Endothelial cell of umbilical vein (primary cell): Measurements from ENCODE around the gene UBA6. TPM values are rescaled to one million over a fixed set of nuclear protein-coding genes. Genes with fewer than 3 reads are reported as not detected.

Experiments
- BruUV-seq: library from RNA; stranded (reverse); fragments of 400-500 nt; replicated peaks from 2 replicates; lab custom pipeline; 2021; lab: Mats Ljungman, UMichigan
- CTCF ChIA-PET: fragments of 300-600, 350-600 bp; sonication (Branson Sonifier 250); formaldehyde crosslinking; loops from one replicate; lab custom pipeline; 2021; ENCODE audit warnings: antibody characterized with exemption, inconsistent platforms; lab: Charles Lee
- POLR2A ChIA-PET: fragments of 300-600, 350-600 bp; sonication (Branson Sonifier 250); formaldehyde crosslinking; loops from one replicate; lab custom pipeline; 2021; ENCODE audit warnings: antibody characterized with exemption, inconsistent platforms; lab: Charles Lee
- DNase-seq: peaks from one replicate; pipeline ENCODE4 v3.0.0-alpha.2; 2011; ENCODE audit warnings: low read depth, low spot score
- FAIRE-seq: peaks from 2 replicates; lab custom pipeline; 2011; peaks lifted over from hg19 to GRCh38; lab: Jason Lieb, UNC
- H2AFZ ChIP-seq: 2 replicates; pipeline ENCODE4 v1.6.0; 2012; ENCODE audit warnings: low read depth, low read length, control low read depth, inconsistent platforms
- H3K27ac ChIP-seq: 2 replicates; pipeline ENCODE4 v1.5.1; 2011; ENCODE audit warnings: low read depth, mild to moderate bottlenecking, control low read depth, low read length, moderate library complexity; ENCODE audit not compliant: insufficient read depth
- H3K27me3 ChIP-seq, 2 experiments: 2 replicates each; pipeline versions ENCODE4 v1.6.0 to v1.6.1; 2011; ENCODE audit warnings: low read length in 2 of 2, mixed read lengths in 1 of 2; ENCODE audit not compliant: control insufficient read depth in 2 of 2, insufficient read depth in 2 of 2
- H3K36me3 ChIP-seq, 2 experiments: 2 replicates in 1 of 2; 3 replicates in 1 of 2; pipeline ENCODE4 v1.5.1; 2011; ENCODE audit warnings: low read length in 2 of 2, mild to moderate bottlenecking in 1 of 2, moderate library complexity in 1 of 2; ENCODE audit not compliant: control insufficient read depth in 2 of 2, insufficient read depth in 2 of 2; ENCODE audit errors: extremely low read depth in 1 of 2
- H3K4me1 ChIP-seq: 3 replicates; pipeline ENCODE4 v1.5.1; 2011; ENCODE audit warnings: mild to moderate bottlenecking, low read length; ENCODE audit not compliant: control insufficient read depth, insufficient read depth; ENCODE audit errors: extremely low read depth
- H3K4me2 ChIP-seq: 2 replicates; pipeline ENCODE4 v1.6.1; 2011; ENCODE audit warnings: low read length, control low read depth, mixed read lengths; ENCODE audit not compliant: insufficient read depth
- H3K4me3 ChIP-seq, 3 experiments: fragments of 200-600 bp in 1 of 3; sonication (generic), shearing (Covaris generic) in 1 of 3; replicated peaks in 1 of 3; 2 replicates each; pipeline ENCODE4 v1.5.1; 2011 to 2016; ENCODE audit warnings: control low read depth in 3 of 3, low read length in 3 of 3, mild to moderate bottlenecking in 2 of 3, inconsistent platforms in 1 of 3, low read depth in 1 of 3, moderate library complexity in 1 of 3; ENCODE audit not compliant: insufficient read depth in 1 of 3
- H3K79me2 ChIP-seq: 2 replicates; pipeline ENCODE4 v1.6.0; 2012; ENCODE audit warnings: low read length, inconsistent platforms; ENCODE audit not compliant: control insufficient read depth, insufficient read depth
- H3K9ac ChIP-seq: replicated peaks from 2 replicates; pipeline ENCODE3; 2011; ENCODE audit warnings: low read length, control low read depth; ENCODE audit not compliant: insufficient read depth; ENCODE audit errors: extremely low read depth
- H3K9me1 ChIP-seq: replicated peaks from 3 replicates; pipeline ENCODE4 v1.6.0; 2011; ENCODE audit warnings: mild to moderate bottlenecking, low read length; ENCODE audit not compliant: control insufficient read depth, insufficient read depth; ENCODE audit errors: extremely low read depth
- H3K9me3 ChIP-seq: replicated peaks from 2 replicates; pipeline ENCODE4 v1.5.1; 2012; ENCODE audit warnings: low read length, inconsistent platforms; ENCODE audit not compliant: control insufficient read depth, insufficient read depth
- H4K20me1 ChIP-seq: replicated peaks from 2 replicates; pipeline ENCODE3; 2011; ENCODE audit warnings: mild to moderate bottlenecking, low read length; ENCODE audit not compliant: control insufficient read depth, insufficient read depth; ENCODE audit errors: extremely low read depth
- CTCF ChIP-seq, 2 donors: IDR thresholded peaks; 1 replicate in 1 of 2; 2 replicates in 1 of 2; pipeline ENCODE4 v1.5.1; 2011; ENCODE audit warnings: low read length in 2 of 2, mild to moderate bottlenecking in 2 of 2, moderate library complexity in 2 of 2, control low read depth in 1 of 2, inconsistent platforms in 1 of 2, low read depth in 1 of 2; ENCODE audit not compliant: insufficient read depth in 1 of 2; ENCODE audit errors: extremely low read depth in 1 of 2
- EZH2 ChIP-seq: IDR thresholded peaks from 2 replicates; pipeline ENCODE4 v1.6.1; 2012; ENCODE audit warnings: borderline replicate concordance, low read depth, mild to moderate bottlenecking, moderate library complexity, low read length, inconsistent platforms; ENCODE audit not compliant: severe bottlenecking
- FOS ChIP-seq: IDR thresholded peaks from 2 replicates; pipeline ENCODE4 v1.6.1; 2011; ENCODE audit warnings: mild to moderate bottlenecking, low read length, moderate library complexity, borderline replicate concordance; ENCODE audit not compliant: insufficient read depth
- GATA2 ChIP-seq: IDR thresholded peaks from 2 replicates; pipeline ENCODE4 v1.7.0; 2011; ENCODE audit warnings: low read depth, mild to moderate bottlenecking, moderate library complexity, mixed read lengths, low read length; ENCODE audit not compliant: insufficient read length, insufficient read depth
- JUN ChIP-seq: IDR thresholded peaks from 2 replicates; pipeline ENCODE4 v1.6.1; 2011; ENCODE audit warnings: borderline replicate concordance, low read depth; ENCODE audit not compliant: insufficient read length, insufficient read depth
- MYC ChIP-seq: IDR thresholded peaks from one replicate; pipeline ENCODE4 v1.6.1; 2011; ENCODE audit warnings: mild to moderate bottlenecking, low read depth, low read length
- POLR2A ChIP-seq: IDR thresholded peaks from 2 replicates; pipeline ENCODE4 v1.6.1; 2012; ENCODE audit warnings: low read depth, mild to moderate bottlenecking, control low read depth, low read length
- POLR2AphosphoS5 ChIP-seq: IDR thresholded peaks from 2 replicates; pipeline ENCODE4 v1.6.1; 2012; ENCODE audit warnings: low read depth, mild to moderate bottlenecking, control low read depth, low read length, moderate library complexity; ENCODE audit not compliant: insufficient read depth
- dilution Hi-C: fragments of 300-500 bp; cut with MboI; formaldehyde crosslinking; loops from one replicate; pipeline ENCODE4 v1.15.0; 2019; ENCODE audit warnings: low sequenced_read_pairs; ENCODE audit not compliant: extremely low pct_ligation_motif_present
- intact Hi-C: fragments of 100-400 bp; cut with micrococcal nuclease; formaldehyde crosslinking; loops from one replicate; pipeline ENCODE4 v1.10.0; 2022
- polyA plus RNA-seq, 4 experiments: library from polyadenylated mRNA; depleted of rRNA in 3 of 4; stranded (reverse) in 3 of 4; unstranded in 1 of 4; fragments of >200 nt; gene quantifications; 2 replicates each; pipeline versions ENCODE4 v1.2.1 to v1.2.3, GENCODE V29; 2011 to 2012; ENCODE audit warnings: missing spikeins in 1 of 4
- total RNA-seq: library from RNA; stranded (reverse); gene quantifications from 2 replicates; pipeline ENCODE4 v1.2.3, GENCODE V29; 2021
- TF ChIP-seq, protein P1 (sequence below): IDR thresholded peaks from 2 replicates; pipeline ENCODE4 v1.6.1; 2011; ENCODE audit not compliant: insufficient read depth, insufficient read length

UBA6 gene
- total and polyA plus RNA-seq, 2 donors (not counting 3 experiments of a cell fraction or from before 2014, with no cell fraction given) = 30.9 to 96.4 TPM

DNA sequence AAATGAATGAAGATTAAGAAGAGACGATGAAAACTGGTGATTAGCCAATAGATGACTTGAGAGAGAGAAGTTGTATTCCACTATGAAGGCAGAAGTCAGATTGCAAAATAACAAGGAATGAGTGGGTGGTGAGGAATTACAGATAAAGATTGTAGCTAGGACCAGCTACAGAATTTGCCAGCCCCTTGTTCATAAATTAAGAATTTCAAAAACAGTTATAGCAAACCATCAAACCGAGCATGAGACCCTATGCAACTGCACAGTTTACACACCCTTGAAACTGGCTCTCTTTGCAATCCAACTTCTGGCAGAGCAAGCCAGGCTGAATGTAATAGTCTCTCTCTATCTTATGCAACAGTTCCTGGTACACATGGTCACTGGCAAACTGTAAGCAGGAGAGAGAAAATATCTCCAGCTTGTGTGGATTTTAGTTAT is 107.2 kb downstream of the UBA6 start:
- Histone ChIP-seq H3K9me1 (no peaks in the 10 kb centered on the region), H3K9me3 (no peaks in the 10 kb centered on the region), H4K20me1 (no peaks in the 10 kb centered on the region), H3K79me2 (no peaks in the 10 kb centered on the region), H3K4me1 (no peaks in the 10 kb centered on the region), H3K27me3 (peaks cover 3 to 6% of the 10 kb centered on the region in 2 experiments), H3K4me3 (no peak overlapping the region), H3K36me3 (no peaks in the 10 kb centered on the region), H2AFZ (no peak overlapping the region), H3K27ac (no peak overlapping the region), H3K4me2 (no peak overlapping the region), H3K9ac (no peak overlapping the region)
- dilution Hi-C loops (no loop called here), intact Hi-C loops (no loop called here)
- TF ChIP-seq MYC = no peak
- TF ChIP-seq, protein P1, sequence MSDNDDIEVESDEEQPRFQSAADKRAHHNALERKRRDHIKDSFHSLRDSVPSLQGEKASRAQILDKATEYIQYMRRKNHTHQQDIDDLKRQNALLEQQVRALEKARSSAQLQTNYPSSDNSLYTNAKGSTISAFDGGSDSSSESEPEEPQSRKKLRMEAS = no peak
- no peak for TF ChIP-seq POLR2A
- TF ChIP-seq POLR2AphosphoS5 = no peak
- no peak for TF ChIP-seq EZH2
- TF ChIP-seq FOS = no peak
- TF ChIP-seq GATA2 = no peak
- no peak for TF ChIP-seq CTCF (IDR thresholded peaks at IDR 0.05; ENCODE audit: extremely low read depth in 1 of 2, insufficient read depth in 1 of 2, low read depth in 1 of 2, low read length in 2 of 2)
- TF ChIP-seq JUN = no peak
- ChIA-PET CTCF (no interaction called here), POLR2A (no interaction called here)
- BruUV-seq = no TSS peak
- DNase-seq (no peak), FAIRE-seq (no peak)
